NCI-H187 (cell line): ENCODE data around the gene CLIC5.

Experiments used
- DNase-seq, 2 experiments: peaks; one replicate each; lab custom pipeline; 2025; lab: John Stamatoyannopoulos, UW

CLIC5 gene

GRCh38 chr6:45843848-45844521 is 171.7 kb downstream of the CLIC5 start:
- no peak for DNase-seq

GRCh38 chr6:45841062-45841461 is 174.6 kb downstream of the CLIC5 start:
- no peak for DNase-seq

- DNase-seq = no peak
Observed at GRCh38 chr6:45838996-45839395, 176.7 kb downstream of the CLIC5 start.

- DNase-seq = no peak
Observed at GRCh38 chr6:45838451-45838850, 177.2 kb downstream of the CLIC5 start.

- no peak for DNase-seq
Observed at GRCh38 chr6:45837541-45838200, 178.0 kb downstream of the CLIC5 start.

- DNase-seq = no peak
Observed at GRCh38 chr6:45836984-45837383, 178.7 kb downstream of the CLIC5 start.

- DNase-seq = no peak
Observed at GRCh38 chr6:45836438-45836824, 179.2 kb downstream of the CLIC5 start.

- no peak for DNase-seq
Observed at GRCh38 chr6:45835721-45836437, 179.8 kb downstream of the CLIC5 start.

GRCh38 chr6:45832063-45832462 is 183.6 kb downstream of the CLIC5 start:
- no peak for DNase-seq
